Osteocyte (in vitro differentiated cells): ENCODE data around the gene OR7C2. TPM values are rescaled to one million over a fixed set of nuclear protein-coding genes. Genes with fewer than 3 reads are reported as not detected.
"Not testable (repeated sequence)": the region's sequence is repeated elsewhere in the genome, so short reads cannot be mapped to it uniquely, and the experiment has no call there.

Source experiments
- DNase-seq: peaks from one replicate; pipeline ENCODE4 v3.0.0; 2021; ENCODE audit warnings: mixed read lengths; ENCODE audit not compliant: unreplicated experiment; ENCODE audit errors: extremely low spot score
- H3K27ac Mint-ChIP-seq: one replicate; pipeline ENCODE4 v1.8.0; 2021; ENCODE audit warnings: mild to moderate bottlenecking, mixed read lengths; ENCODE audit not compliant: unreplicated experiment
- H3K27me3 Mint-ChIP-seq: one replicate; pipeline ENCODE4 v1.8.0; 2021; ENCODE audit warnings: mixed read lengths; ENCODE audit not compliant: unreplicated experiment
- H3K36me3 Mint-ChIP-seq: one replicate; pipeline ENCODE4 v1.8.0; 2021; ENCODE audit warnings: mixed read lengths; ENCODE audit not compliant: unreplicated experiment
- H3K4me1 Mint-ChIP-seq: one replicate; pipeline ENCODE4 v1.8.0; 2021; ENCODE audit warnings: mixed read lengths; ENCODE audit not compliant: unreplicated experiment
- H3K4me3 Mint-ChIP-seq: one replicate; pipeline ENCODE4 v1.8.0; 2021; ENCODE audit warnings: mild to moderate bottlenecking, moderate library complexity, mixed read lengths; ENCODE audit not compliant: unreplicated experiment
- H3K9me3 Mint-ChIP-seq: one replicate; pipeline ENCODE4 v1.8.0; 2021; ENCODE audit warnings: mixed read lengths; ENCODE audit not compliant: unreplicated experiment
- CTCF ChIP-seq: fragments of 200-600 bp; sonication (generic); IDR thresholded peaks from 2 replicates; pipeline ENCODE4 v1.5.0; 2021; ENCODE audit warnings: antibody characterized with exemption, mild to moderate bottlenecking, moderate library complexity
- total RNA-seq: library from RNA; stranded (reverse); gene quantifications from 2 replicates; pipeline ENCODE4 v1.2.1, GENCODE V29; 2021

Gene OR7C2
- total RNA-seq, 1 donor from 2014 or later = not detected

- H3K36me3 Mint-ChIP-seq = no peaks in the 10 kb centered on the region
- no peaks in the 10 kb centered on the region for H3K4me1 Mint-ChIP-seq
- no peak for TF ChIP-seq CTCF
- no peak overlapping the region for H3K4me3 Mint-ChIP-seq
- no peak for DNase-seq
- peaks cover 3% of the 10 kb centered on the region for H3K27me3 Mint-ChIP-seq
- peaks cover 2% of the 10 kb centered on the region for H3K9me3 Mint-ChIP-seq
- H3K27ac Mint-ChIP-seq = no peak overlapping the region
Observed at GRCh38 chr19:14933506-14933905, 7.8 kb upstream of the OR7C2 start.

GRCh38 chr19:14940266-14940665 lies 1.0 kb upstream of the OR7C2 start:
- peak; percentile 40 for DNase-seq
- H3K4me3 Mint-ChIP-seq = no peak overlapping the region
- peaks cover 3% of the 10 kb centered on the region for H3K27me3 Mint-ChIP-seq
- no peak overlapping the region for H3K27ac Mint-ChIP-seq
- no peak for TF ChIP-seq CTCF
- no peaks in the 10 kb centered on the region for H3K36me3 Mint-ChIP-seq
- no peaks in the 10 kb centered on the region for H3K9me3 Mint-ChIP-seq
- H3K4me1 Mint-ChIP-seq = no peaks in the 10 kb centered on the region

- no peaks in the 10 kb centered on the region for H3K36me3 Mint-ChIP-seq
- H3K4me3 Mint-ChIP-seq = no peak overlapping the region
- no peaks in the 10 kb centered on the region for H3K27me3 Mint-ChIP-seq
- TF ChIP-seq CTCF = no peak
- DNase-seq = no peak
- H3K27ac Mint-ChIP-seq = no peak overlapping the region
- H3K4me1 Mint-ChIP-seq = no peaks in the 10 kb centered on the region
- H3K9me3 Mint-ChIP-seq = peaks cover 8% of the 10 kb centered on the region
Observed at GRCh38 chr19:14943601-14944000, 2.3 kb downstream of the OR7C2 start.

- Mint-ChIP-seq H3K4me1 (no peaks in the 10 kb centered on the region), H3K9me3 (peaks cover 8% of the 10 kb centered on the region), H3K36me3 (no peaks in the 10 kb centered on the region), H3K4me3 (no peak overlapping the region), H3K27ac (no peak overlapping the region), H3K27me3 (no peaks in the 10 kb centered on the region)
- no peak for TF ChIP-seq CTCF
- DNase-seq = peak; percentile 30
Observed at GRCh38 chr19:14944456-14944855, 3.2 kb downstream of the OR7C2 start.

GRCh38 chr19:14949413-14949812 lies 8.1 kb downstream of the OR7C2 start:
- not testable (repeated sequence) for H3K27ac Mint-ChIP-seq, H3K9me3 Mint-ChIP-seq, H3K36me3 Mint-ChIP-seq, H3K4me3 Mint-ChIP-seq, H3K27me3 Mint-ChIP-seq, H3K4me1 Mint-ChIP-seq
- peak; percentile 59 for DNase-seq

GRCh38 chr19:14949876-14950275 lies 8.6 kb downstream of the OR7C2 start:
- Mint-ChIP-seq H3K36me3 (no peaks in the 10 kb centered on the region), H3K27ac (no peak overlapping the region), H3K27me3 (no peaks in the 10 kb centered on the region), H3K9me3 (peaks cover 8% of the 10 kb centered on the region), H3K4me3 (no peak overlapping the region), H3K4me1 (no peaks in the 10 kb centered on the region)
- no peak for DNase-seq
- no peak for TF ChIP-seq CTCF
